ENCODE data around the gene PAXX.

- TF ChIP-seq IRF2 (CRISPR knock-in tag; IDR thresholded peaks at IDR 0.05; ENCODE audit: borderline replicate concordance, low read depth), result no peak
- TF ChIP-seq, protein P1, sequence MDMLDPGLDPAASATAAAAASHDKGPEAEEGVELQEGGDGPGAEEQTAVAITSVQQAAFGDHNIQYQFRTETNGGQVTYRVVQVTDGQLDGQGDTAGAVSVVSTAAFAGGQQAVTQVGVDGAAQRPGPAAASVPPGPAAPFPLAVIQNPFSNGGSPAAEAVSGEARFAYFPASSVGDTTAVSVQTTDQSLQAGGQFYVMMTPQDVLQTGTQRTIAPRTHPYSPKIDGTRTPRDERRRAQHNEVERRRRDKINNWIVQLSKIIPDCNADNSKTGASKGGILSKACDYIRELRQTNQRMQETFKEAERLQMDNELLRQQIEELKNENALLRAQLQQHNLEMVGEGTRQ (CRISPR knock-in tag; IDR thresholded peaks at IDR 0.05), result no peak
- no peak for TF ChIP-seq ZNF317 (CRISPR knock-in tag; IDR thresholded peaks at IDR 0.05; ENCODE audit: borderline replicate concordance, low read depth)
- TF ChIP-seq CTCF (IDR thresholded peaks at IDR 0.05), result no peak
- TF ChIP-seq, protein P2, sequence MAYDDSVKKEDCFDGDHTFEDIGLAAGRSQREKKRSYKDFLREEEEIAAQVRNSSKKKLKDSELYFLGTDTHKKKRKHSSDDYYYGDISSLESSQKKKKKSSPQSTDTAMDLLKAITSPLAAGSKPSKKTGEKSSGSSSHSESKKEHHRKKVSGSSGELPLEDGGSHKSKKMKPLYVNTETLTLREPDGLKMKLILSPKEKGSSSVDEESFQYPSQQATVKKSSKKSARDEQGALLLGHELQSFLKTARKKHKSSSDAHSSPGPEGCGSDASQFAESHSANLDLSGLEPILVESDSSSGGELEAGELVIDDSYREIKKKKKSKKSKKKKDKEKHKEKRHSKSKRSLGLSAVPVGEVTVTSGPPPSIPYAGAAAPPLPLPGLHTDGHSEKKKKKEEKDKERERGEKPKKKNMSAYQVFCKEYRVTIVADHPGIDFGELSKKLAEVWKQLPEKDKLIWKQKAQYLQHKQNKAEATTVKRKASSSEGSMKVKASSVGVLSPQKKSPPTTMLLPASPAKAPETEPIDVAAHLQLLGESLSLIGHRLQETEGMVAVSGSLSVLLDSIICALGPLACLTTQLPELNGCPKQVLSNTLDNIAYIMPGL (CRISPR knock-in tag; IDR thresholded peaks at IDR 0.05), result no peak
- TF ChIP-seq ETV6 (CRISPR knock-in tag; IDR thresholded peaks at IDR 0.05), result no peak
- TF ChIP-seq SP1 (CRISPR knock-in tag; conservative IDR thresholded peaks at IDR 0.05), result no peak
- TF ChIP-seq, protein P3, sequence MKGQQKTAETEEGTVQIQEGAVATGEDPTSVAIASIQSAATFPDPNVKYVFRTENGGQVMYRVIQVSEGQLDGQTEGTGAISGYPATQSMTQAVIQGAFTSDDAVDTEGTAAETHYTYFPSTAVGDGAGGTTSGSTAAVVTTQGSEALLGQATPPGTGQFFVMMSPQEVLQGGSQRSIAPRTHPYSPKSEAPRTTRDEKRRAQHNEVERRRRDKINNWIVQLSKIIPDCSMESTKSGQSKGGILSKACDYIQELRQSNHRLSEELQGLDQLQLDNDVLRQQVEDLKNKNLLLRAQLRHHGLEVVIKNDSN (CRISPR knock-in tag; IDR thresholded peaks at IDR 0.05), result no peak
Measured at GRCh38 chr9:136977223-136977622, 15.0 kb upstream of the PAXX start, which contains the start of gene PTGDS.

Data from WTC11 (cell line).